Naive thymus-derived CD4-positive, alpha-beta T cell (primary cell): ENCODE measurements around the gene ATP6V1A. TPM values are rescaled to one million over a fixed set of nuclear protein-coding genes. Genes with fewer than 3 reads are reported as not detected.

Experiments
- ATAC-seq: fragments of 150-1000 bp; cut with Tn5 transposase; 2 replicates; pipeline ENCODE4 v1.10.0; 2021; ENCODE audit warnings: mild to moderate bottlenecking, moderate library complexity
- CTCF ChIA-PET: fragments of 350-600 bp; sonication (Branson Sonifier 250); formaldehyde crosslinking; loops from one replicate; lab custom pipeline; 2021; ENCODE audit warnings: antibody characterized with exemption; lab: Charles Lee
- POLR2A ChIA-PET: fragments of 350-600 bp; sonication (Branson Sonifier 250); formaldehyde crosslinking; loops from one replicate; lab custom pipeline; 2021; ENCODE audit warnings: antibody characterized with exemption, inconsistent platforms; lab: Charles Lee
- DNase-seq, 9 donors: peaks; one replicate each; pipeline versions ENCODE4 v3.0.0 to v3.0.0-alpha.2; 2020 to 2022; ENCODE audit warnings: mixed read lengths in 1 of 9
- H3K27ac ChIP-seq: one replicate; pipeline ENCODE4 v1.7.0; 2013; ENCODE audit warnings: mild to moderate bottlenecking, low read depth, low read length, moderate library complexity
- H3K27me3 ChIP-seq, 2 donors: one replicate each; pipeline ENCODE4 v1.7.0; 2013; ENCODE audit warnings: low read length in 2 of 2, mild to moderate bottlenecking in 2 of 2, moderate library complexity in 2 of 2; ENCODE audit not compliant: control insufficient read depth in 2 of 2, insufficient read depth in 2 of 2
- H3K36me3 ChIP-seq, 3 experiments: 1 replicate in 2 of 3; 2 replicates in 1 of 3; pipeline ENCODE4 v1.7.0; 2013; ENCODE audit warnings: low read length in 3 of 3, mild to moderate bottlenecking in 3 of 3, moderate library complexity in 1 of 3; ENCODE audit not compliant: insufficient read depth in 3 of 3, control insufficient read depth in 2 of 3
- H3K4me1 ChIP-seq, 2 donors: one replicate each; pipeline ENCODE4 v1.7.0; 2013; ENCODE audit warnings: low read length in 2 of 2, mild to moderate bottlenecking in 2 of 2, moderate library complexity in 1 of 2; ENCODE audit not compliant: control insufficient read depth in 2 of 2, insufficient read depth in 2 of 2
- H3K4me3 ChIP-seq: 2 replicates; pipeline ENCODE4 v1.7.0; 2013; ENCODE audit warnings: mild to moderate bottlenecking, low read length
- H3K9me3 ChIP-seq, 3 experiments: 1 replicate in 2 of 3; 2 replicates in 1 of 3; pipeline ENCODE4 v1.7.0; 2013; ENCODE audit warnings: low read length in 3 of 3; ENCODE audit not compliant: control insufficient read depth in 2 of 3
- H3K27ac Mint-ChIP-seq, 9 donors: one replicate each; pipeline ENCODE4 v1.8.0; 2020 to 2022; ENCODE audit warnings: mixed read lengths in 9 of 9, mild to moderate bottlenecking in 8 of 9, moderate library complexity in 5 of 9, inconsistent platforms in 2 of 9
- H3K27me3 Mint-ChIP-seq, 5 donors: one replicate each; pipeline ENCODE4 v1.8.0; 2021 to 2022; ENCODE audit warnings: mixed read lengths in 5 of 5, mild to moderate bottlenecking in 1 of 5
- H3K36me3 Mint-ChIP-seq, 5 donors: one replicate each; pipeline ENCODE4 v1.8.0; 2020 to 2022; ENCODE audit warnings: mixed read lengths in 5 of 5, mild to moderate bottlenecking in 3 of 5, inconsistent platforms in 1 of 5
- H3K4me1 Mint-ChIP-seq, 7 donors: one replicate each; pipeline ENCODE4 v1.8.0; 2020 to 2022; ENCODE audit warnings: mixed read lengths in 7 of 7, mild to moderate bottlenecking in 3 of 7, inconsistent platforms in 1 of 7
- H3K4me3 Mint-ChIP-seq, 10 donors: one replicate each; pipeline ENCODE4 v1.8.0; 2020 to 2022; ENCODE audit warnings: mild to moderate bottlenecking in 10 of 10, mixed read lengths in 10 of 10, moderate library complexity in 6 of 10, inconsistent platforms in 2 of 10
- H3K9me3 Mint-ChIP-seq, 11 donors: one replicate each; pipeline ENCODE4 v1.8.0; 2020 to 2022; ENCODE audit warnings: mixed read lengths in 11 of 11, mild to moderate bottlenecking in 4 of 11, inconsistent platforms in 1 of 11, moderate library complexity in 1 of 11
- intact Hi-C, 2 donors: fragments of 100-400 bp; cut with micrococcal nuclease; formaldehyde crosslinking; loops; one replicate each; pipeline ENCODE4 v1.15.1; 2023
- polyA plus RNA-seq, 2 donors: library from polyadenylated mRNA; unstranded; fragments of 300-500 nt; fragmentation: Illumina TruSeq; gene quantifications; one replicate each; pipeline ENCODE4 v1.2.3, GENCODE V29; 2021
- total RNA-seq, 6 experiments: library from RNA in 5 of 6; stranded (reverse) in 5 of 6; gene quantifications; 1 replicate in 5 of 6; 2 replicates in 1 of 6; pipeline ENCODE4 v1.2.3 and lab custom pipeline; 2021 to 2026

The ATP6V1A gene
- total and polyA plus RNA-seq, 7 experiments from 2014 or later: 11.9 to 44.8 (median 29.0) TPM

DNA sequence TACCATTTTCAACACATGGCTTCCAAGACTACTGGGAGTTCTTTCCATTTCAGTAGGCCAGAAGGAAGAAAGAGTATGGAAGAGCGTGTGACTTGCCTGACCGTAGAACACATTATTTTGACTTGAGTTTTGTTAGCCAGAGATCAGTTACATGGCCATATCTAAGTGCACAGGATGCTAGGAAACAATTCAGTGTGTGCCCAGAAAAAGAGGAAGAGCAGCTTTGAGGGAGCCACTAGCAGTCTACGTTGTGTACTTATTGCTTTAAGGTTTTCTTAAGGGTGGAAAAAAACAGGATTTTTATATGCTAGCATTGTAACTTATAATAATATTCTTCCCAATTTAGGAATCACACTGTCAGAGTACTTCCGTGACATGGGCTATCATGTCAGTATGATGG lies 47.7 kb downstream of the ATP6V1A start:
- no peak for DNase-seq
- intact Hi-C loops: no loop called here

DNA sequence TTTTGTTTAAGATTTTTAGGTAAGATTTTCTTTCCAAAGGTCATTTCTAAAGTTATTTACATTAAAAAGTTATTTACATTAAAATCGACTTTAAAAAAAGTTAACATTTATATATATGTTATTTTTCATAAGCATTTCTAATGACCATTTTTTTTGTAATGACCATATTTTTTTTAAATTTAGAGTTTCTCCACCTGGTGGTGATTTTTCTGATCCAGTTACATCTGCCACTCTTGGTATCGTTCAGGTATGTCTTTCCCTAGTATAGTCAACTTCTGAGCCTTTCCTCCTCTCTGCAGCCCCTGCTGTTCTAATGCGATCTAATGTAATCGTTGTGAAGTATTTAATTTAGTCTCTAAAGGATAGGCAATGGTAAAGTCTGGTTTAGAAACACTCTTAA lies 48.9 kb downstream of the ATP6V1A start:
- ChIA-PET POLR2A (no interaction called here), CTCF (no interaction called here)
- H3K4me1 ChIP-seq: no peaks in the 10 kb centered on the region
- no peaks in the 10 kb centered on the region for H3K27me3 Mint-ChIP-seq
- no peak for ATAC-seq
- H3K4me1 Mint-ChIP-seq: no peaks in the 10 kb centered on the region
- peaks cover 4 to 30% (median 14%) of the 10 kb centered on the region in 5 donors for H3K36me3 Mint-ChIP-seq
- H3K4me3 Mint-ChIP-seq: no peak overlapping the region
- no peak overlapping the region for H3K4me3 ChIP-seq
- no peaks in the 10 kb centered on the region for H3K9me3 Mint-ChIP-seq
- no peaks in the 10 kb centered on the region for H3K27me3 ChIP-seq
- peak overlapping the region in 1 of 9 donors; percentile 19 for H3K27ac Mint-ChIP-seq
- no peak overlapping the region for H3K27ac ChIP-seq
- H3K36me3 ChIP-seq: peaks cover 0 to 29% (median 3%) of the 10 kb centered on the region in 3 experiments
- no peak for DNase-seq
- intact Hi-C loops: loop anchor here in 1 of 2 donors (1.0 kb wide), 1 partner anchor 59 kb away; no protein-coding TSS in a partner anchor
- no peaks in the 10 kb centered on the region for H3K9me3 ChIP-seq

More for the DNA sequence above, 47.7 kb downstream of the ATP6V1A start:
- POLR2A ChIA-PET: no interaction called here
- H3K27me3 Mint-ChIP-seq: no peaks in the 10 kb centered on the region
- Histone ChIP-seq H3K27me3 (no peaks in the 10 kb centered on the region), H3K4me3 (no peak overlapping the region), H3K36me3 (peaks cover 0 to 23% (median 0%) of the 10 kb centered on the region in 3 experiments), H3K9me3 (no peaks in the 10 kb centered on the region), H3K4me1 (no peaks in the 10 kb centered on the region), H3K27ac (no peak overlapping the region)
- no peak for ATAC-seq
- no peaks in the 10 kb centered on the region for H3K4me1 Mint-ChIP-seq
- peaks cover 4 to 23% (median 13%) of the 10 kb centered on the region in 5 donors for H3K36me3 Mint-ChIP-seq
- H3K27ac Mint-ChIP-seq: no peak overlapping the region
- H3K4me3 Mint-ChIP-seq: no peak overlapping the region
- no peaks in the 10 kb centered on the region for H3K9me3 Mint-ChIP-seq
- CTCF ChIA-PET: no interaction called here

DNA sequence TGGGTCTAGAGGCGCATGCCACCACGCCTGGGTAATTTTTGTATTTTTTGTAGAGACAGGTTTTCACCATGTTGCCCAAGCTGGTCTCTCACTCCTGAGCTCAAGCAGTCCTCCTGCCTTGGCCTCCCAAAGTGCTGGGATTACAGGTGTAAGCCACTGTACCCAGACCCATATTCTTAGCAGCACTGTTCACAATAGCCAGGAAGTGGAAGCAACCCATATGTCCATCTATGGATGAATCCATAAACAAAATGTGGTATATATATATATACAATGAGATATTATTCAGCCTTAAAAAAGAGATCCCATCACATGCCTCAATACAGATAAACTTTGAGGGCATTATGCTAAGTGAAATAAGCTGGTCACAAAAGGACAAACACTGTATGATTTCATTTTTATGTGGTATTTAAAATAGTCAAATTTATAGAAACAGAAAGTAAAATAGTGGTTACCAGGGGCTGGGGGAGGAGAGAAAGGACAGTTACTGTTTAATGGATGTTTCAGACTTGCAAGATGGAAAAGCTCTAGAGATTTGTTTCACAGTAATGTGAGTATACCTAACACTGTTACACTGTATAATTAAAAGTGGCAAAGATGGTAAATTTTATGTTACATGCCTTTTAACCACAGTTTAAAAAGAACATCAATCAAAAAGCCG lies 56.1 kb downstream of the ATP6V1A start:
- ChIA-PET CTCF (no interaction called here), POLR2A (interaction anchor here (1.2 kb wide), 1 partner anchor 105 kb away, joined by 5 read pairs; no protein-coding TSS in a partner anchor)
- peak overlapping the region in 2 of 9 donors; percentile 0 to 4 for H3K27ac Mint-ChIP-seq

DNA sequence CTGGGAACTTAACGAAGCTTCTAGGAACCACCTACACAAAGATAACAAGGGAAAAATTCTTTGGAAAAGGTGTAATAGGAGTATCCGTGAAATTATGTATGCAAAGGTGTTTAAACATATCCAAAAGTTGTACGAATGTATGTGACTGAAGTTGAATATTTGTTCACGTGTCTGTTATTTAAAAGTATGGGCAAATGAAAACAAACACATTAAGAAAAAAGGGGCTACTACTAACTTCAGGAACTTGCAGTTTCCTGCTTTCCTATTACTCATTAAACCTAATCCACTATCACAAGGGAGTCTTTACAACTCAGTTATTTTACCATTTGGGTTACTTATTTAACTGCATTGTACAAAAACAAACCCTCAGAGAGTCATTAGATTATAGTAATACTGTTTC lies 57.8 kb downstream of the ATP6V1A start:
- intact Hi-C loops: no loop called here
- ChIA-PET CTCF (no interaction called here), POLR2A (interaction anchor here (0.6 to 0.7 kb wide), 2 partner anchors 14 to 15 kb away, joined by 3 read pairs; no protein-coding TSS in a partner anchor)
- no peak for ATAC-seq
- Histone ChIP-seq H3K27me3 (no peaks in the 10 kb centered on the region), H3K27ac (no peak overlapping the region), H3K4me1 (no peaks in the 10 kb centered on the region), H3K9me3 (no peaks in the 10 kb centered on the region), H3K4me3 (no peak overlapping the region), H3K36me3 (peaks cover 7 to 40% (median 8%) of the 10 kb centered on the region in 3 experiments)
- no peak overlapping the region for H3K4me3 Mint-ChIP-seq
- H3K9me3 Mint-ChIP-seq: no peaks in the 10 kb centered on the region
- no peak overlapping the region for H3K27ac Mint-ChIP-seq
- peaks cover 11 to 55% (median 27%) of the 10 kb centered on the region in 5 donors for H3K36me3 Mint-ChIP-seq
- no peaks in the 10 kb centered on the region for H3K27me3 Mint-ChIP-seq
- H3K4me1 Mint-ChIP-seq: peaks cover 0 to 11% (median 0%) of the 10 kb centered on the region in 7 donors
- DNase-seq: no peak

More for the DNA sequence above, 56.1 kb downstream of the ATP6V1A start:
- ATAC-seq (no peak), DNase-seq (no peak)
- Mint-ChIP-seq H3K36me3 (peaks cover 11 to 53% (median 22%) of the 10 kb centered on the region in 5 donors), H3K27me3 (no peaks in the 10 kb centered on the region), H3K4me1 (peaks cover 0 to 11% (median 0%) of the 10 kb centered on the region in 7 donors), H3K9me3 (no peaks in the 10 kb centered on the region), H3K4me3 (no peak overlapping the region)
- H3K27ac ChIP-seq: no peak overlapping the region
- peaks cover 7 to 46% (median 8%) of the 10 kb centered on the region in 3 experiments for H3K36me3 ChIP-seq
- H3K4me3 ChIP-seq: no peak overlapping the region
- intact Hi-C loops: no loop called here
- no peaks in the 10 kb centered on the region for H3K4me1 ChIP-seq
- H3K27me3 ChIP-seq: no peaks in the 10 kb centered on the region
- H3K9me3 ChIP-seq: no peaks in the 10 kb centered on the region

DNA sequence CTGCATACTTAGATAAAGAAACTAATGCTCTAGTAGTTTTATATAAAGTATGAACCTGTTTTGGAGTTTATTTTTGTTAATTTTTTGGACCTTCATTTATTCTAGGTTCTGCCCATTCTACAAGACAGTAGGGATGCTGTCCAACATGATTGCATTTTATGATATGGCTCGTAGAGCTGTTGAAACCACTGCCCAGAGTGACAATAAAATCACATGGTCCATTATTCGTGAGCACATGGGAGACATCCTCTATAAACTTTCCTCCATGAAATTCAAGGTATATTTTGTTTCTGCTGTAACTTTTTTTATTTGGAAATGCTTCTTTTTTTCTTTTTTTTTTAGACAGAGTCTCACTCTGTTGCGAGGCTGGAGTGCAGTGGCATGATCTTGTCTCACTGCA lies 58.4 kb downstream of the ATP6V1A start:
- no peaks in the 10 kb centered on the region for H3K4me1 ChIP-seq
- Mint-ChIP-seq H3K27me3 (no peaks in the 10 kb centered on the region), H3K4me3 (no peak overlapping the region), H3K4me1 (peaks cover 0 to 11% (median 0%) of the 10 kb centered on the region in 7 donors), H3K27ac (no peak overlapping the region), H3K36me3 (peaks cover 11 to 54% (median 25%) of the 10 kb centered on the region in 5 donors), H3K9me3 (no peaks in the 10 kb centered on the region)
- no peak overlapping the region for H3K4me3 ChIP-seq
- H3K27ac ChIP-seq: no peak overlapping the region
- no peaks in the 10 kb centered on the region for H3K9me3 ChIP-seq
- intact Hi-C loops: no loop called here
- no peaks in the 10 kb centered on the region for H3K27me3 ChIP-seq
- ATAC-seq: no peak
- POLR2A ChIA-PET: interaction anchor here (0.6 to 0.7 kb wide), 2 partner anchors 13 to 16 kb away, joined by 3 read pairs; no protein-coding TSS in a partner anchor
- CTCF ChIA-PET: no interaction called here
- peaks cover 7 to 37% (median 8%) of the 10 kb centered on the region in 3 experiments for H3K36me3 ChIP-seq
- DNase-seq: no peak

DNA sequence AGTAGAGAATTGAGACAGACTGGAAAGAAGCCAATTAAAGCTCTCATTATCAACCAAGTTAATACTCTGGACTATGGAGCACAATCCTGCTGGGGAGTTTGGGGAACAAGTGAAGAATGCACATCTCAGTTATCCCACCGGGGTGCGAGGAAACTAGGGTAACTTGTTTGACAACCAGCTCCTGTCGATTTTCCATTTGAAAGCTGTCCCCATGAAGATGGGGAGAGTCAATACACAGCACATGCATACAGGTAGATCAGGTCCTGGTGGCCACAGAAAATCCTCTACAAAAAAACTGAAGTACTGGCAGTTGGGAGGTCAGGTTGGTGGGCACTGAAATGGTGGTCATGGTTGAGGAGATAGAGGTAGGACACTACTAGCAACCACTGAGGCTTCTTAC lies 66.0 kb downstream of the ATP6V1A start:
- intact Hi-C loops: no loop called here
- H3K4me1 ChIP-seq: no peaks in the 10 kb centered on the region
- H3K27ac ChIP-seq: no peak overlapping the region
- H3K27me3 ChIP-seq: no peaks in the 10 kb centered on the region
- no peak for DNase-seq
- H3K4me3 ChIP-seq: no peak overlapping the region
- POLR2A ChIA-PET: no interaction called here
- peaks cover 0 to 3% (median 0%) of the 10 kb centered on the region in 3 experiments for H3K36me3 ChIP-seq
- no peaks in the 10 kb centered on the region for H3K9me3 Mint-ChIP-seq
- no peaks in the 10 kb centered on the region for H3K4me1 Mint-ChIP-seq
- CTCF ChIA-PET: no interaction called here
- peaks cover 0 to 30% (median 11%) of the 10 kb centered on the region in 5 donors for H3K36me3 Mint-ChIP-seq
- H3K9me3 ChIP-seq: no peaks in the 10 kb centered on the region
- no peaks in the 10 kb centered on the region for H3K27me3 Mint-ChIP-seq
- no peak for ATAC-seq
- H3K27ac Mint-ChIP-seq: no peak overlapping the region
- no peak overlapping the region for H3K4me3 Mint-ChIP-seq
